Central memory CD4-positive, alpha-beta T cell (primary cell): ENCODE results near the gene PSME4.
"Not testable (repeated sequence)": the region's sequence is repeated elsewhere in the genome, so short reads cannot be mapped to it uniquely, and the experiment has no call there.

Experiments
- DNase-seq: peaks from one replicate; pipeline ENCODE4 v3.0.0; 2022

The PSME4 gene

DNA sequence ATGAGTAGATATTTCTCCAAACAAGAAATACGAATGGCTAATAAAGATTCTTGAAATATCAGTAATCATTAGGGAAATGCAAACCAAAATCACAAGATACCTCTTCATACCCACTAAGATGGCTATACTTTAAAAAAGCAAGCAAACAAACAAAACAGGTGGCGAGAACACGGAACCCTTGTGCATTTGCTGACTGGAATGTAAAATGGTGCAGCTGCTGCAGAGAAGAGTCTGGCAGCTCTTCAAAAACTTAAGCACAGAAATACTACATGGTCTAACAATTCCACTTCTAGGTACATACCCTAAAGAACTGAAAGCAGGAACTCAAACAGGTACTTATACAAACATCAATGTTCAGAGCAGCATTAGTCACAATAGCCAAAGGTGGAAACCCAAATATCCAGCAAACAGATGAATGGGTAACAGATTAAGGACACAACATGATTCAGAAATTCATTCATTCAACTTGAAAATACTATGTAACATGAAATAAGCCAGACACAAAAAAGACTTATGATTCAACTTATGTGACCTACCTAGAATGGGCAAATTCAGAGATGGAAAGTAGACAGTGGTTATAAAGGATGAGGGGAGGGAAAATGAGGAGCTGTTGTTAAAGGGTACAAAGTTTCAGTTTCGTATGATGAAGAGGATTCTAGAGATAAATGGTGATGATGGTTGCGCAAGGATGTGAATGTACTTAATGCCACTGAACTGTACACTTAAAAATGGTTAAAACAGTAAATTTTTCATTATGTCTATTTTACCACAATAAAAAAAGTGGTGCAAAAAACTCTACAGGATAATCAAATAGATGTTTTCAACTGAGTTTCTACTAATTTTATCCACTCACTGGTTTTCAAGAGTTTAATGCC, 84.2 kb downstream of the PSME4 start:
- no peak for DNase-seq

DNA sequence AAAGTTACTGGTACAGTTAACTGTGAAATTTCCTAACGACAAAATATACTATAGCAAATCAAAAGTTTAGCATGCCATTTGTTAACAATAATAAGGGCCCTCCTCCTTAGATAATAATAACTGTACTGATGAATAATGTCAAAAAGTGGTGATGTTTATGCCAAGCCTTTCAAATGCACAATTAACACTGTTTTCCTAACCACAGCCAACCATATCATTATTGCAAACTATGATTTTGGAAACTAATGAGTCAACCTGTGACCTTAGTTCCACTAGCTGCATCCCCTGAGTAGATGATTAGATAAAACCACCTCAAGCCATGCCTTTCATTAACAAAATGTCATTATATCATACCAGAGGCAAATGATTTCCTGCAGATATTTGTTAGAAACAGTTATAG, 85.9 kb downstream of the PSME4 start:
- DNase-seq, result no peak

DNA sequence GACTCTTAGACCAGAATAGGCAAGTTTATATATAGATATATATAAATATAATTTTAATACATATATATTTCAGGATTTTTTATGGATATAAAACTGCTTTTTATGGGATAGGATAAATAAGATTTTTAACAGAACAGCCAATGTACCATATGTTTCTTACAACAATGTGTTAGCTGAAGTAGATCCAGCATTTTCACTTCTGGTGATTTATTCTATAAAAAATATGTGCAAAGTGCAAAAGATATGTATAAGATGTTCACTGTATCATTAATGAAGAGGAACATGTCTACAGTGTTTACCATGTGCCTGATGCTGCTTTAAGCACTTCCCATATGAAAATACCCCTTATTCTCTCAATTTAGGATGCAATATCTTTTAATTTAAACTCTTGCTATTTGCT, 88.8 kb downstream of the PSME4 start:
- no peak for DNase-seq

DNA sequence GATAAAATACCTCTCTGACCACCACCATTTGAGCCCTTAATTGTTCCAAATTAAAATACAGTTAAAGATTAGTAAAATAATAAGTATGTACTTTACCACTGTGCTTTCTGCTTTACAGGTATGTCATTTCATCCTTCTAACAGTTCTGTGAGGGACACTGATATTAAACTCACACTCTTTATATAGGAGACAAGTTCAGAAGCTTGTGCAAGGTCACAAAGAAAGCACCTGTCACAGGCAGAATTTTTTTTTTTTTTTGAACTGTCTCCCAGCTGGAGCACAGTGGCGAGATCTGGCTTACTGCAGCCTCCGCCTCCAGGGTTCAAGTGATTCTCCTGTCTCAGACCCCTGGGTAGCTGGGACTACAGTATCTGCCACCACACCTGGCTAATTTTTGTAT, 89.4 kb downstream of the PSME4 start:
- DNase-seq, result no peak

DNA sequence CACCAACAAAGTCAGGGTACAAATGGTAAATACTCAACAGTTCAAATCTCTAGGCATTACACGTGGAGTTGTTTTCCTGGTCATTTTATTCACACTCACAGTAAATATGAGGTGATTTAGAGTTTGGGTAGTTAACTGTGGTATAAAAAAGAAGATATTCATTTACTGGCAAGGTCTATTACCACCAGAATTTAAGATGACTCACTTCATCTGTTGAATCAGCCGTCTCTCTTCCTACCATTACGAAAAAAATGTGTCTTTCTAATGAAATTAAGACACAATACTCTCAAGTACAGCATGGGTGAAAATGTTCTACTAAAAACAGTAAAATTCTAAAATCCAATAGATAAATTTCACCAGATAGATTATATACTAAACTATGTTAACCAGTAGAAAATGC, 90.0 kb downstream of the PSME4 start:
- DNase-seq, result no peak

DNA sequence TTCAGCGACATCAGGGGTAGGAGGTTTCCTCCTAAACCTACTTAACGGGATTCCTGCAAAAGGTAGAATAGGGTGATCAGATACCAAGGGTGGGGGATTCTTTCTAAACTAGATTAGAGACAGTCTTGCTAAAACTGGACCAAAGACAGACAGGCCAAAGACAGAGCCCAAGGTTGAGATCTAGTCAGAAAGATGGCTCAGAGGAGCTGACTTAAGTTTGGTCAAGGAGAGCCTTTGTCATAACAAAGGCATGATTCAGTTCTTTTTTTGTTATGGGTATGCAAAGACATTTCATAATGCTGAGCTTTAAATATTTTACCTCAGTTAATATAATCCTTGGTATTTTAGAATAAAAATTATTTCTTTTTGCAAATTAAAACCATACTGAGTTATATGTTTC, 93.2 kb downstream of the PSME4 start:
- DNase-seq, result no peak

DNA sequence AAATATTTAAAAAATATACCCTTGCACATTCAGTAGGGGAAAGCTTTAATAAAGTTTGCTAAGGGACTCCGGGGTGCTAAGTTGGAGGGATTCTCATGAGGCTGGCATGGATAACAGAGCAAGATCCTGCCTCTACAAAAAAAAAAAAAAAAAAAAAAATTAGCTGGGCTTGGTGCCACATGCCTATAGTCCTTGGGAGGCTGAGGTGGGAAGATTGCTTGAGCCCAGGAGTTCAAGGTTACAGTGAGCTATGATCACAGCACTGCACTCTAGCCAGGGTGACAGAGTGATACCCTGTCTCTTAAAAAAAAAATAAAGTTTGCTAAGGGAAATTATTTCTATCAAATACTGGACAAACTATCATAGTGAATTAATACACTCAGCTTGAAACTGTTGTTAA, 93.7 kb downstream of the PSME4 start:
- no peak for DNase-seq

DNA sequence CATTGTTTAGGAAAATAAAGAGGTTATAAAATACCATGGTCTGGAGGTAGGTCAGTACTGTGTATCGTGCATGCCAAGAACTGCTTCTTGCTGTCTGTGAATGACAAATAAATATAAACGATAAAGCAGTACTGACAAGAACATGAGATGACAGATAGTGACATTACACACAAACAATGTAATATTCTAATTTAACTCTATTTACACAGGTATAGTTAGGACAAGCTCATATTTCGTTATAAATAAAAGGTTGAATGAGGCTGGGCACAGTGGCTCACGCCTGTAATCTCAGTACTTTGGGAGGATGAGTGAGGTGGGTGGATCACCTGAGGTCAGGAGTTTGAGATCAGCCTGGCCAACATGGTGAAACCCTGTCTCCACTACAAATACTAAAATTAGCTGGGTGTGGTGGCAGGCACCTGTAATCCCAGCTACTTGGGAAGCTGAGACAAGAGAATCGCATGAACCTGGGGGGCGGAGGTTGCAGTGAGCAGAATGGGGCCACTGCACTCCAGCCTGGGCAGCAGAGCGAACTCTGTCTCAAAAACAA, 96.3 kb downstream of the PSME4 start:
- no peak for DNase-seq

DNA sequence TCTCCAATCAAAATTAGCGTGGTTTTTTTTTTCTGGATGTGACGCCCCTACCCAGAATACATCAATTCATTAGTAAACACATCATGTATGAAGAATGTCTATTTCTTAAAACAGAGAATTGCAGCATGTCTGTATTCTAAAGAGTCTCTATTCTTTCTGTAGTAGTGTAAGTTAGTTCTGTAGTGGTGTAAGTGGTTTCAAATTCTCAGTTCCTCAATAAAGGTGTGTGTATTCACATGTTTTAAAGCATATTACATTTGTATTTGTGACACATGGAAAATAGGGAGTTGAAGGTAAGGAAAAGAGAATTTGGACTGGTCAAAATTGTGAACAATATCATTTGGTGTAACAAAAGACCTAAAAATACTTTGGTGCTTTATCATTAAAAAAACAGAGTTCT, 103.0 kb downstream of the PSME4 start:
- DNase-seq, result no peak

DNA sequence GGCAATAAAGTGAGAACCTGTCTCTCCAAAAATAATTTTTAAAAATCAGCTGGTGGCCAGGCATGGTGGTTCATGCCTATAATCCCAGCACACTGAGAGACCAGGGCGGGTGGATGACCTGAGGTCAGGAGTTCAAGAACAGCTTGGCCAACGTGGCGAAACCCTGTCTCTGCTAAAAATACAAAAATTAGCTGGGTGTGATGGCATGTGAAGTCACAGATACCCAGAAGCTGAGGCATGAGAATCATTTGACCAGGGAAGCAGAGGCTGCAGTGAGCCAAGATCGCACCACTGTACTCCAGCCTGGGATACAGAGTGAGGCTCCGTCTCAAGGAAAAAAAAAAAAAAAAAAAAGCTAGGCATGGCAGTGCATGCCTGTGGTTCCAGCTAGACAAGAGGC, 103.6 kb downstream of the PSME4 start:
- DNase-seq, result no peak

DNA sequence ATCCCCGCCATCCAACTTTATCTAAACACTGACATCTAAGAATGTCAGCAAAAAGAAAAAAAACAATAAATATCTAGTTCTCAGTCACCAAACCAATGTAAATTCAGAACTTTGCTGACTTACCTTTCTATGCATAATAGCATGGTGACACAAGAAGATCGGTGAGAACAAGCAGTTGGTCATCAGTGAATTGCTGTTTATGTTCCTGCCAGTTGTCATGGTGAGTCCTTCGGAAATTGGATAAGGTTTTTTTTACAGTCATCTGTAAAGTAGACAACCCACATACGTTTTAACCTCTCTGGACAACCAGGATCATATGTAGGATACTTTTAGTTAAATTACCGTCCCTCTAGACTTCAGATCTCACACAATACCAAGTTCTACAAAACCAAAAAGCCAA, 104.8 kb downstream of the PSME4 start:
- no peak for DNase-seq

DNA sequence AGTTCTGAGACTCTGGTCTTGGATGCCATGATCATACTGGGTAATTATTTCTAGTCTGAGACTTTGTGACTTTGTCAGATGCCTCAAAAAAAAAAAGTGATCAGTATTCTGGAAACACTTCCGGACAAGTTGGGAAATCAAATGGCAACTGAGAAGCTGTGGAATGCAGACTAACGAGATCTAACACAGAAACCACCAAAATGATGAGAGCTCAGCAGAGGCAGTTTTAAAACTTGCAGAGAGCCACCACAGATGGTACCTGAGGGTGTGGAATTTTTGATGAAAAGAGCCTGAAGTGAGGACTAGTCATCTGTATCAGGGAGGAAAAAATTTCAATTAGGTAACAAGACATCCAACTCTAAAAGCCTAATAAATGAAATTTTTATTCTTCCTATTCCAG, 105.5 kb downstream of the PSME4 start:
- DNase-seq, result no peak

DNA sequence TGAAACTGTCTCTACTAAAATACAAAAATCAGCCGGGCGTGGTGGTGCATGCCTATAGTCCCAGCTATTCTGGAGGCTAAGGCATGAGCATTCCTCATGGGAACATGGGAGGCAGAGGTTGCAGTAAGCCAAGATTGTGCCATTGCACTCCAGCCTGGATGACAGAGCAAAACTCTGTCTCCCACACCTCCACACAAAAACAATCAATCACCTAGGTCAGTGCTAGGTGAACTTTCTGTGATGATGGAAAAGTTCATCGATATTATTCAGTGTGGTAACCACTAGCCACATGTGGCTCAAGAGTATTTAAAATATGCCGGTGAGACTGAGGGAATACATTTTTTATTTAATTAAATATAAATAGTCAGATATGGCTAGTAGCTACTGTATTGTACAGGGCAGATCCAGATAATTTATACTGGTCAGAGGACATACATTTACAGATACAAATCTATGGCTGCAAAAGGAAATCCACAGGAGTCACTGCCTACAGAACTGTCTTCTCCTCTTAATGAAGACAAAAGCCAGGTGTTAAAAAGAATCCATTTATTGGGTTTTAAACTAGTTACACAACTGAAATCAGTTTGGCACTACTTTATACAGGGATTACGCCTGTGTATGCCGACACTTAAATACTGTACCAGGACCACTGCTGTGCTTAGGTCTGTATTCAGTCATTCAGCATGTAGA, 107.1 kb downstream of the PSME4 start:
- no peak for DNase-seq

DNA sequence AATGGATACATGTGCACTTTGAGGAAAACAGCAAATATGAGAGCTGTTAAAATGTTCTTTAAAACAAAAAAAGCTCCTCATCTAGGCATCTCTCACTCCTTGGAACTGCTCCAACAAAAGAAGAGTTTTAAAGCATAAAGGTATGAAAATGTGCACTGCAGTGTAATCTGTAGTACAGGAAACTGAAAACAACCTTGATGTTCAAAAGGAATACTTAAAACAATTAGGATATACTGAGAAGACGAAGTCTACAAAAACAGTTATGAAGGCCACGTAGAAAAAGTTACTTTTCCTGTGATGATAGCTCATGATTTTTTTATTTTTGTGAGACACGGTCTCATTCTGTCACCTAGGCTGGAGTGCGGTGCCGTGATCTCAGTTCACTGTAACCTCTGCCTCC, 109.0 kb downstream of the PSME4 start:
- DNase-seq, result no peak

DNA sequence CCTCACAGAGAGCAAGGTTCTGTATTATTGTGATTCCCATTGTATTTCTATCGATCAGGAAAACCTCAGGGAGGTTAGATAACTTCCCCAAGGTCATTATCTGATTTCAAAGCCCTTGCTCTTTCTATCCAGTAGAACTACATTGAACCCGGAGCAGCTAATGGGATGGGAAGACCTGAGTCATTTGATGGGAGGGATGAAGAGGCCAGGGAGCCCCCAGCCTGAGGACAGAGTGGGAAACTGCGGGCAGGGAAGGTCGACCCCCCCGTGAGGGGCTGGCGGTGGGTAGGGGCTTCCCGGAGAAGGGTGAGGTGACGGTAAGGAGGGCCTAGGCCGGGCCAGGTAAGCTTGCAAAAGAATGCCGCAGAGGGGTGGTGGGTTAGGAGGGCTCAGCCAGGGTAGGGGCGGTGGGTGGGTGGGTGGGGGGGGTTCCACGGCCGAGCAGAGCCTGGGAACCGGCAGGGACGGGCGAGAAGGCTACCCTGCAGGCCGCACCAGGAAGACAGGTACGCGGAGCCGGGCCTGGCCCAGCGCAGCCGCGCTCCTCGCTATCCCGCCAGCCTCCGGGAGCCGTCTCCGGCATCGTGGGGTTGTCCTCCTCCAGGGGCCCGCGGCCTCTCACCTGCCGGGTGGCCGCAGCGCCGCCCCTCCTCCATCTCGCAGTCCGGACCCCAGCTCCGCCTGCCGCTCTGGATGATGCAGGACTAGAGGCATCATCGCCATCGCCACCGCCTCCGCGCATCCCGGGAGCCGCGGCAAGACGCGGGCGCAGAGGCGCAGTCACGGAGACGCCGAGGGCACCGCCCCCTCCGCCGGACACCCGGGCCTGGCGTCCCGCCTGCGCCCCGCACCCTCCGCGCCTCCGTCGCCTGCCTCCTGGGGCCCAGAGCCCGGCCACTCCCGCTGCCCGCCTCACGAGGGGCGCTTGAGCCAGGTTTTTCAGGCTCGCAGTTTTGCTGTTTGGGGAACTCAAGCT, 111.3 kb downstream of the PSME4 start, which contains the start of gene GPR75:
Gene GPR75 (minus strand): TSS at position 762 of the 976 bp plus-strand sequence. CDS start 5,211 bp downstream, outside the sequence.
- DNase-seq, result no peak

DNA sequence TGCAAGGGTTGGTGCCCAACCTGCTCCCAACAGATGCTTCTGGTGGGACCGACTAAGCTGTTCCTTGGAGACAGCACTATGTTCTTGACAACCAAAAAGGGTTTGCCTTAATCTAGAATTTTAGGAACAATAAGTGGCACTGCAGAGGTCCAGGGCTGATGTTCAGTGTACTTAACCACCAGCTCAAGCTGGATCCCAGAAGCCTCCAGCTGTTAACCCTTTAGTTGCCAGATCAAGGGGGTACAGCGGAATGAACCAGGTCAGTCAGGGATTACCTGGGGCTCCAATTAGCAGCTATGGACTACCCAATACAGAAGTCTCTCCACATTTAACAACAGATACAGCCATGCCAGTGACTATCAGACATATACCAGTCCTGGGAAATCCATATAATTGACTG, 114.5 kb downstream of the PSME4 start:
- no peak for DNase-seq

DNA sequence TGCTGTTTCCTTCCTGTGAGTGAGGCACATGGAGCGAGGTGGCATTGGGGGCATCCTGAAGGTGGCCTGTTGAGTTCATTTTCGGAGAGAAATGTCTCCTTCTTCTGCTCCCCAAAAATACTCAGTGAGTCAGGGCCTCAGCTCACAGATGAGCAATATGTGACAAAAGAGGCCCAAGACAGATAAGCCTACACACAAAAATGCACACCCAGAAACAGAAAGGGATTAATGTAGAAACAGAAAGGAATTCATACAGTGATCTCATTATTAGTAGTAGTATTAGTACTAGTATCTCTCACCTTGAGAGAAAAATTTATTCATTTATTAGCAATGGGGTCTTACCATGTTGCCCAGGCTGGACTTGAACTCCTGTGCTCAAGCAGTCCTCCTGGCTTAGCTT, 116.1 kb downstream of the PSME4 start:
- DNase-seq, result no peak

DNA sequence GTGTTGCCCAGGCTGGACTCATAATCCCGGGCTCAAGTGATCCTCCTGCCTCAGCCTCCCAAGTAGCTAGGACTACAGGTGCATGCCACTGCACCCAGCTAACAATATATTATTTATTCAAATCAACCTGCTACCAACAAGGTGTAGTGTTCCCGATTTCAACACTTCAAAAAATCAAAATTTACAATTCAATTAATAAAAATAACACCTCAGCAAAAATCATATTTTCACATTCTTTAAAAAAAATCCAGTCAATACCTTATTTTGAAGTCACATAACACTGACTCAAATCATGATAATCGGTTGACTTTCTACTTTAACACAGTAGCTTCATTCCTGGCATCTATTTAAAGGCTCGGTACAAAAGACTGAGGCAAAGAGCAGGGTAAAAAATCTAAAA, 118.3 kb downstream of the PSME4 start:
- DNase-seq, result no peak

DNA sequence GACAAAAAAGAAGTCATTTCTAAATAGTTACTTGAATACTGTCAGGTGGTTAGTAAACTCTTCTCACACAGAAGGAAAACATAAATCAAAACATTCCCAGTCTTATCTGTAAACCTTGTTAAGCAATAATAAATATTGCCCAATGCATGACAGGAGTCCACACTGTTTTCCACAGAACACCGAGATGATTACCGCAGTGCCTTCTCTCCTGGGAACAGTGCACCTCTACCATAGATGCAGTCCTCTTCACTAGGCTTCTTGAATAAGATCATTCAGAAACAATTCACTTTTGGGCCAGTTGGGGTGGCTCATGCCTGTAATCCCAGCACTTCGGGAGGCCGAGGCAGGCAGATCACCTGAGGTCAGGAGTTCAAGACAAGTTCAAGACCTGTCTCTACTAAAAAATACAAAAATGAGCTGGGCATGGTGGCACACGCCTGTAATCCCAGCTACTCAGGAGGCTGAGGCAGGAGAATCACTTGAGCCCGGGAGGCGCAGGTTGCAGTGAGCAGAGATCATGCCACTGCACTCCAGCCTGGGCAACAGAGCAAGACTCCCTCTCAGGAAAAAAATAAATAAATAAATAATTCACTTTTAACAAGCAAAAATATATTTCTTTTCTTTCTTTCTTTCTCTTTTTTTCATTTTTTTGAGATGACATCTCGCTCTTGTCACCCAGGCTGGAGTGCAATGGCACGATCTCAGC, 119.6 kb downstream of the PSME4 start:
- DNase-seq, result not testable (repeated sequence)

DNA sequence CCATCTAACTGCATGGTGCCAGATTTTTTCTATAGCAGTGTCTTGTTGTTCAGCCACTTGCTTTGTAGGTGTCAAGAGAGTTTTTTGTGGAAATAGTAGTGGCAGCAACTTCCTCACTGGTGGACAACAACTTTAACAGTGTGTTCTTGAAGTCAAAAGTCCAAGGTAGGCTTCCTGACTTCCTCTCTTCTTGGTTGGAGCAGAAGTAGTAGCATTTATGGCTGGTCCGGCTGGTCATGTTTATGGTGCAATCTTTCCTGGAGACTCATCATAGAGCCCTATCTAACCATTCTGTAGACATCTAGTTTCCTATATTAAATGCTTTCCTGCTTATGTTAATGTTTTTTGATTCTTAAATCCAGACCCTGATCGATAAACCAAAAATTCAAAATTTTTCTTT, 122.7 kb downstream of the PSME4 start:
- no peak for DNase-seq

DNA sequence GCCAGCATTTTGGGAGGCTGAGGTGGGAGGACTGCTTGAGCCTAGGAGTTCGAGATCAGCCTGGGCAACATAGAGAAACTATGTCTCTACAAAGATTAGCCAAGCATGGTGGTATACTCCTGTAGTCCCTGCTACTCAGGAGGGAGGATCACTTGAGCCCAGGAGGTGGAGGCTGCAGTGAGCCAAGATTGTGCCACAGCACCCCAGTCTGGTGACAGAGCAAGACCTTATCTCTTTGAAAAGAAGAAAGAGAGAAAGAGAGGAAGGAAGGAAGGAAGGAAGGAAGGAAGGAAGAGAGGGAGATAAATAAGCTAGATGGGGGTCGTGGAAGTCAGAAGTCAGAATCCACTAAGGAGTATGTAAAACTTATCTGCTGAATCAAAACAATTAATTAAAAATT, 127.2 kb downstream of the PSME4 start:
- no peak for DNase-seq

DNA sequence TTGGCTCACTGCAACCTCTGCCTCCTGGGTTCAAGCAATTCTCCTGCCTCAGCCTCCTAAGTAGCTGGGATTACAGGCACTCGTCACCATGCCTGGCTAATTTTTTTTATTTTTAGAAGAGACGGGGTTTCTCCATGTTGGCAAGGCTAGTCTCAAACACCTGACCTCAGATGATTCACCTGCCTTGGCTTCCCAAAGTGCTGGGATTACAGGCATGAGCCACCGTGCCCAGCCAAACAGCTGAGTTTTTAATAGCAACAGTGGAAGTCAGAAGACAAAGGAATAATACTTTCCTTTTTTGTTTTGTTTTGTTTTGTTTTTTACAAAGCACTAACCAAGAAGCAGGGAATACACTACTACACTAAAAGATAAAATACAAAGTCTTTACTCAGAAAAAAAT, 127.9 kb downstream of the PSME4 start:
- no peak for DNase-seq
